Right lobe of liver (tissue), 6 donors: Measurements from ENCODE around the gene SUPT4H1. TPM values are rescaled to one million over a fixed set of nuclear protein-coding genes. Genes with fewer than 3 reads are reported as not detected.

Source experiments
- ATAC-seq, 4 donors: fragments of 200-7000 bp; cut with Tn5 transposase; one replicate each; pipeline ENCODE4 v1.9.1; 2020; ENCODE audit warnings: mild to moderate bottlenecking in 4 of 4, moderate library complexity in 4 of 4
- DNase-seq, 3 donors: peaks; one replicate each; pipeline ENCODE4 v3.0.0-alpha.2; 2020
- H3K27ac ChIP-seq, 3 donors: fragments of 200-600 bp; one replicate each; pipeline ENCODE4 v1.8.0; 2022
- H3K27me3 ChIP-seq, 2 donors: fragments of 200-600 bp; one replicate each; pipeline ENCODE4 v1.8.0; 2022
- H3K36me3 ChIP-seq, 4 donors: fragments of 200-600 bp; sonication (generic) in 1 of 4; one replicate each; pipeline versions ENCODE4 v1.5.1 to v1.8.0; 2017 to 2022; ENCODE audit warnings: control low read depth in 1 of 4
- H3K4me1 ChIP-seq, 4 donors: fragments of 200-600 bp; sonication (generic) in 1 of 4; one replicate each; pipeline versions ENCODE4 v1.5.1 to v1.8.0; 2017 to 2022; ENCODE audit warnings: control low read depth in 1 of 4
- H3K4me3 ChIP-seq, 3 donors: fragments of 200-600 bp; one replicate each; pipeline ENCODE4 v1.8.0; 2022
- H3K9me3 ChIP-seq, 4 donors: fragments of 200-600 bp; sonication (generic) in 1 of 4; one replicate each; pipeline versions ENCODE4 v1.5.1 to v1.8.0; 2017 to 2022; ENCODE audit warnings: control low read depth in 1 of 4
- POLR2A ChIP-seq: fragments of 450-650 bp; IDR thresholded peaks from one replicate; pipeline ENCODE4 v1.6.1; 2017; ENCODE audit warnings: antibody characterized with exemption, mild to moderate bottlenecking
- WGBS: methylation state at CpG from one replicate; pipeline ENCODE4 v1.1.6; 2018; ENCODE audit warnings: low coverage, low lambda C conversion rate; ENCODE audit not compliant: insufficient coverage; ENCODE audit errors: missing lambda C conversion rate; 5-methylcytosine and 5-hydroxymethylcytosine counted together
- intact Hi-C, 2 donors: fragments of 100-400 bp; cut with DNase I; formaldehyde crosslinking; loops; one replicate each; pipeline versions ENCODE4 v1.11.2 to v1.14.1; 2022
- total RNA-seq, 6 experiments: library from RNA; depleted of rRNA in 2 of 6; stranded (reverse); fragments of >200 nt in 2 of 6; fragmentation: NEBNext Ultra II Directional in 3 of 6; extraction: Animal tissue kit (Norgen Biotek cat#: 25700) in 3 of 6; gene quantifications; one replicate each; pipeline versions ENCODE4 v1.1.0 to v1.2.4, GENCODE V29; 2016 to 2023
- TF ChIP-seq, protein P1 (sequence below), 4 donors: fragments of 200-600 bp in 3 of 4; fragments of 450-650 bp in 1 of 4; IDR thresholded peaks; one replicate each; pipeline versions ENCODE4 v1.5.1 to v1.8.0; 2016 to 2022; ENCODE audit warnings: antibody characterized with exemption in 4 of 4, mild to moderate bottlenecking in 2 of 4
- donor health status: DM: no; HTN: yes; CAD: no.
- donor health status: DM: no; HTN: no; CAD: no.
- donor health status: DM: no; HTN: no; CAD: no.
- donor health status: DM: no; HTN: yes; CAD: no.
- donor health status: DM: no; HTN: yes; CAD: no.

The SUPT4H1 gene
- total RNA-seq, 6 experiments from 2014 or later, result 24.8 to 50.9 (median 37.0) TPM

DNA sequence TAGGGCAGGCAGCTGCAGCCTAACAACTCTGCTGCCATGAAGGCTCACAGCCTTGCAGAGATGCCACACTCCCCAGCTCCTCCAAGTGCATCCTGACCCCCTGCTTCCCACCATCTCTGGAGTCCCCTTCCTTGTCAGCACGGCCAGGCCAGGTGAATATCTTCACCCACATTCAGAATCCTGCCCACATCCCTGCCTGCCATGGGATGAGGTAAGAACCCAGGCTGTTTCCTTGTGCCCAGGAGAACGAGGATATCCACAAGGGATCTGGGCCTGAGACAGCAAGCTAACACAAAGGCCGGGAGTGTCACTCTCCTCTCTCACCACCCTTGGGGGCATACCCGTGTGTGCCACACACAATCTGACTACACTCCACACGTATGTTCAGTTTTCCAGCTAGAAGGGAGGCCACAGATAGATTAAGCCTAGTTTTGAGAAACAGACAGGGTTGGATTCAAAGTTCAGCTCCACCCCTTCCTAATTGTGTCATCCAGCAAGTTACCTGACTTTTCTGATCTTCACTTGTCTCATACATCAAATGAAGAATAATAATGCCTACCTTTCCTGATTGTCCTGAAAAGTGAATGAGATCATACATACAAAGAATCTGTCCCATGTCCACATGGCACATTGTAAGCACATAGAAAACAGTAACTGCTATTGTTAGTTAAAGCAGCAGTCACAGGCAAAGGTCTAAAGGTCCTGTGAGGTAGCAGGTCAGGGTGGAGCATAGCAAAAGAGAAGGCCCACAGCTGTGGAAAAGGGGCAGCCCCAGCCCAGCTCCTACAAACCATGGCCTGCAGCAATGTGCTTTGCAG is 17.4 kb upstream of the SUPT4H1 start:
- peaks cover 0 to 54% (median 11%) of the 10 kb centered on the region in 4 donors for H3K4me1 ChIP-seq
- H3K9me3 ChIP-seq, result no peaks in the 10 kb centered on the region
- intact Hi-C loops, result loop anchor here in 1 of 2 donors (10.0 kb wide), 1 partner anchor 45 kb away; the partner anchor contains the start of gene TSPOAP1
- peak; percentile 84 to 92 (median 88) for ATAC-seq
- no peaks in the 10 kb centered on the region for H3K27me3 ChIP-seq
- no peaks in the 10 kb centered on the region for H3K36me3 ChIP-seq
- H3K4me3 ChIP-seq, result no peak overlapping the region
- 18% methylated on average over 4 of the region's 5 CpGs for WGBS
- H3K27ac ChIP-seq, result peak overlapping the region; percentile 37 to 84 (median 61)
- TF ChIP-seq, protein P1, sequence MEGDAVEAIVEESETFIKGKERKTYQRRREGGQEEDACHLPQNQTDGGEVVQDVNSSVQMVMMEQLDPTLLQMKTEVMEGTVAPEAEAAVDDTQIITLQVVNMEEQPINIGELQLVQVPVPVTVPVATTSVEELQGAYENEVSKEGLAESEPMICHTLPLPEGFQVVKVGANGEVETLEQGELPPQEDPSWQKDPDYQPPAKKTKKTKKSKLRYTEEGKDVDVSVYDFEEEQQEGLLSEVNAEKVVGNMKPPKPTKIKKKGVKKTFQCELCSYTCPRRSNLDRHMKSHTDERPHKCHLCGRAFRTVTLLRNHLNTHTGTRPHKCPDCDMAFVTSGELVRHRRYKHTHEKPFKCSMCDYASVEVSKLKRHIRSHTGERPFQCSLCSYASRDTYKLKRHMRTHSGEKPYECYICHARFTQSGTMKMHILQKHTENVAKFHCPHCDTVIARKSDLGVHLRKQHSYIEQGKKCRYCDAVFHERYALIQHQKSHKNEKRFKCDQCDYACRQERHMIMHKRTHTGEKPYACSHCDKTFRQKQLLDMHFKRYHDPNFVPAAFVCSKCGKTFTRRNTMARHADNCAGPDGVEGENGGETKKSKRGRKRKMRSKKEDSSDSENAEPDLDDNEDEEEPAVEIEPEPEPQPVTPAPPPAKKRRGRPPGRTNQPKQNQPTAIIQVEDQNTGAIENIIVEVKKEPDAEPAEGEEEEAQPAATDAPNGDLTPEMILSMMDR (IDR thresholded peaks at IDR 0.05), result no peak
- TF ChIP-seq POLR2A, result no peak
- DNase-seq, result peak in 1 of 3 donors; percentile 75

DNA sequence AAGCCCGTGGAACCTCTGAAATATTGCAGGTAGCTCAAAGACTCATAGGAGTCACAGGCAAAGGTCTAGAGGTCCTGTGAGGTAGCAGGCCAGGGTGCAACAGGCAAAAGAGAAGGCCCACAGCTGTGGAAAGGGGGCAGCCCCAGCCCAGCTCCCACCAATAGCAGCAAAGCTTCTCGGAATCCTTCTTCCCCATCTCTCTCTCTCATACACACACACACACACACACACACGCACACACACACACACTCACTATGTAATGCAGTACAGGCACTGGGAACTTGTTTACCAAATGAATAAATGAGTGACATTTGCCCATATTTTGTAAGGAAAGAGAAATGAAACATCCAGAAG is 16.8 kb upstream of the SUPT4H1 start:
- TF ChIP-seq POLR2A, result no peak
- TF ChIP-seq, protein P1 (IDR thresholded peaks at IDR 0.05), result no peak
- DNase-seq (no peak), ATAC-seq (peak in 1 of 4 donors; percentile 2)
- intact Hi-C loops, result no loop called here
- H3K27ac ChIP-seq, result peak overlapping the region; percentile 37 to 84 (median 61)
- H3K4me3 ChIP-seq, result no peak overlapping the region
- no peaks in the 10 kb centered on the region for H3K9me3 ChIP-seq
- no peaks in the 10 kb centered on the region for H3K27me3 ChIP-seq
- WGBS, result 33% methylated on average over 3 of the region's 3 CpGs
- peaks cover 0 to 59% (median 12%) of the 10 kb centered on the region in 4 donors for H3K4me1 ChIP-seq
- H3K36me3 ChIP-seq, result no peaks in the 10 kb centered on the region

DNA sequence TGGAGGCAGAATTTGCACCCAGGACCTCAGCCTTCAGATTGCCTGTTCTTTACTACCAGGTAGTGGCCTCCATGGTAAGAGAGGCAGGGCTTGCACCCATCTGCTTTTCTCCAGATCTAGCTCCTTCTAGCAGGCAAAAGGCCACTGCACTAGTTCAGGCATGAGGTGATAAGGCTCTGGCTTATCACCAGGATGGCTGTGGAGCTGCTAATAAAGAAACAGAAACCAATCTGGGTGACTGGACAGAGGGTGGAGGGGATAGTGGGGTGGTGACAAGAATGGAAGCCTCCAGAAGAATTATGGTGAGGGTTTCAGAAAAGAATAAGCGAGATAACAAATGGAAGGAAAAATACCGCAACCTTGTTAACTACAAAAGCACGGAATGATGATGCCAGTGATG is 15.5 kb upstream of the SUPT4H1 start:
- peak in 1 of 4 donors; percentile 23 for ATAC-seq

DNA sequence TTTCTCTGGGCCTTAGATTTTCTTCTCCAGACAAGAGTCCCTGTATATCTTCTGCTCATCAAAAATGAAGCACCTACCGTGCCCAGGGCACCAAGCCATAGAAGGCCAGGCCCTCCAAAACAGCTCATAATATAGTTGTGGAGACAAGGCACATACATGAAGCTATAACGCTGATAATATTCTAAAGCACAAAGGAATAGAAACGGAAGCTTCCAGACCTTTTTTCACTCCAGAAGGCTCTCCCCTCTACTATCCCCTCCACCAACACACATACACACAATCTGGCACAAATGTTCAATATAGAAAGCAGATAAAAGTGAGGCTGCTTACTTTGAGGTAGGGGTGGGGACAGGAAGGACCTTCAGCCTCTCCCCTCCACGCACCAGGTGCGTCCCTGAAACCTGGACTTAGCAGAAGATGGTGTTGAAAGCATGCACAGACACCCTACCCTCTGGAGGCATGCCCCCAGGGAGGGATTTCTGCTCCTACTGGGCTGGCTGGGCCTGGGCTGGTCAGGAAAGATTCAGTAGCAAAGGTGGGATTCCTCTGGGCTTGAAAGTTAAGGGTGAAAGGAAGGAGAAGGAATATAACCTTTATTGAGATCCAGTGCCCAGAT is 14.1 kb upstream of the SUPT4H1 start:
- no peak overlapping the region for H3K4me3 ChIP-seq
- no peak for DNase-seq
- H3K9me3 ChIP-seq, result no peaks in the 10 kb centered on the region
- intact Hi-C loops, result no loop called here
- no peak for ATAC-seq
- no peaks in the 10 kb centered on the region for H3K27me3 ChIP-seq
- TF ChIP-seq, protein P1 (IDR thresholded peaks at IDR 0.05), result no peak
- no peak for TF ChIP-seq POLR2A
- peak overlapping the region in 1 of 3 donors; percentile 65 for H3K27ac ChIP-seq
- H3K36me3 ChIP-seq, result no peaks in the 10 kb centered on the region
- WGBS, result 56% methylated on average over 4 of the region's 5 CpGs
- H3K4me1 ChIP-seq, result peaks cover 0 to 60% (median 12%) of the 10 kb centered on the region in 4 donors

More for the DNA sequence above, 15.5 kb upstream of the SUPT4H1 start:
- peak overlapping the region in 1 of 3 donors; percentile 18 for H3K27ac ChIP-seq
- no peaks in the 10 kb centered on the region for H3K36me3 ChIP-seq
- H3K27me3 ChIP-seq, result no peaks in the 10 kb centered on the region
- H3K4me3 ChIP-seq, result no peak overlapping the region
- intact Hi-C loops, result no loop called here
- no peaks in the 10 kb centered on the region for H3K9me3 ChIP-seq
- TF ChIP-seq, protein P1 (IDR thresholded peaks at IDR 0.05), result no peak
- TF ChIP-seq POLR2A, result no peak
- peaks cover 0 to 60% (median 12%) of the 10 kb centered on the region in 4 donors for H3K4me1 ChIP-seq
- DNase-seq, result no peak
- 100% methylated on average over 1 of the region's 3 CpGs for WGBS
